SIG-M5 treated with dmso at 0.1 percent for 504 hours (cell line): Measurements from ENCODE around the gene DIS3L2.
"Not testable (repeated sequence)": the region's sequence is repeated elsewhere in the genome, so short reads cannot be mapped to it uniquely, and the experiment has no call there.

ENCODE experiments used
- DNase-seq: peaks from one replicate; lab custom pipeline; 2025; ENCODE audit not compliant: unreplicated experiment; lab: John Stamatoyannopoulos, UW

The DIS3L2 gene

GRCh38 chr2:232330068-232330999 lies 368.8 kb downstream of the DIS3L2 start:
- no peak for DNase-seq

- DNase-seq, result not testable (repeated sequence)
Observed at GRCh38 chr2:232331061-232331460, 369.5 kb downstream of the DIS3L2 start.

- DNase-seq, result not testable (repeated sequence)
Observed at GRCh38 chr2:232331641-232332040, 370.1 kb downstream of the DIS3L2 start.

GRCh38 chr2:232332244-232332939 lies 370.9 kb downstream of the DIS3L2 start:
- not testable (repeated sequence) for DNase-seq

- no peak for DNase-seq
Observed at GRCh38 chr2:232332940-232333259, 371.4 kb downstream of the DIS3L2 start.

GRCh38 chr2:232333361-232334135 lies 372.0 kb downstream of the DIS3L2 start:
- DNase-seq, result no peak

- not testable (repeated sequence) for DNase-seq
Observed at GRCh38 chr2:232334136-232334884, 372.8 kb downstream of the DIS3L2 start.

- DNase-seq, result not testable (repeated sequence)
Observed at GRCh38 chr2:232334885-232335205, 373.3 kb downstream of the DIS3L2 start.

- DNase-seq, result not testable (repeated sequence)
Observed at GRCh38 chr2:232335206-232335858, 373.8 kb downstream of the DIS3L2 start.

- DNase-seq, result no peak
Observed at GRCh38 chr2:232335859-232336215, 374.3 kb downstream of the DIS3L2 start.

- no peak for DNase-seq
Observed at GRCh38 chr2:232336241-232336736, 374.8 kb downstream of the DIS3L2 start.

- no peak for DNase-seq
Observed at GRCh38 chr2:232336981-232337720, 375.6 kb downstream of the DIS3L2 start.

- not testable (repeated sequence) for DNase-seq
Observed at GRCh38 chr2:232338094-232338758, 376.7 kb downstream of the DIS3L2 start.

- DNase-seq, result no peak
Observed at GRCh38 chr2:232338759-232339106, 377.2 kb downstream of the DIS3L2 start.

GRCh38 chr2:232339121-232340081 lies 377.9 kb downstream of the DIS3L2 start:
- no peak for DNase-seq

- no peak for DNase-seq
Observed at GRCh38 chr2:232340171-232340935, 378.8 kb downstream of the DIS3L2 start.

GRCh38 chr2:232341061-232341738 lies 379.7 kb downstream of the DIS3L2 start:
- no peak for DNase-seq
